Spleen (tissue), 11 donors: ENCODE data around the gene EPN2. TPM values are rescaled to one million over a fixed set of nuclear protein-coding genes. Genes with fewer than 3 reads are reported as not detected.
A peak's percentile ranks its signal among the peaks of the same experiment; 100 is the strongest.

Experiments
- DNase-seq: peaks from one replicate; pipeline ENCODE4 v3.0.0-alpha.2; 2020
- H3K27ac ChIP-seq, 8 donors: fragments of 200-600 bp; sonication (generic) in 7 of 8; 1 replicate in 4 of 8; 2 replicates in 4 of 8; pipeline versions ENCODE4 v1.5.0 to v1.8.0; 2016 to 2021; ENCODE audit warnings: inconsistent platforms in 4 of 8, mild to moderate bottlenecking in 4 of 8, moderate library complexity in 1 of 8
- H3K27me3 ChIP-seq, 7 donors: fragments of 200-600 bp; sonication (generic) in 6 of 7; replicated peaks in 1 of 7; 1 replicate in 4 of 7; 2 replicates in 3 of 7; pipeline versions ENCODE4 v1.5.0 to v1.8.0; 2016 to 2021; ENCODE audit warnings: inconsistent platforms in 3 of 7, mild to moderate bottlenecking in 1 of 7
- H3K36me3 ChIP-seq, 6 donors: fragments of 200-600 bp; sonication (generic) in 5 of 6; 1 replicate in 4 of 6; 2 replicates in 2 of 6; pipeline versions ENCODE4 v1.5.0 to v1.8.0; 2016 to 2021; ENCODE audit warnings: inconsistent platforms in 2 of 6
- H3K4me1 ChIP-seq, 6 donors: fragments of 200-600 bp; sonication (generic) in 5 of 6; 1 replicate in 3 of 6; 2 replicates in 3 of 6; pipeline versions ENCODE4 v1.5.0 to v1.8.0; 2016 to 2021; ENCODE audit warnings: inconsistent platforms in 3 of 6
- H3K4me3 ChIP-seq, 8 donors: fragments of 200-600 bp; sonication (generic) in 7 of 8; 1 replicate in 4 of 8; 2 replicates in 4 of 8; pipeline versions ENCODE4 v1.5.0 to v1.8.0; 2016 to 2021; ENCODE audit warnings: inconsistent platforms in 4 of 8, mild to moderate bottlenecking in 4 of 8, moderate library complexity in 2 of 8
- H3K9me3 ChIP-seq, 8 donors: fragments of 200-600 bp; sonication (generic) in 7 of 8; 1 replicate in 4 of 8; 2 replicates in 4 of 8; pipeline versions ENCODE4 v1.5.0 to v1.8.0; 2016 to 2021; ENCODE audit warnings: inconsistent platforms in 4 of 8
- POLR2A ChIP-seq, 3 donors: fragments of 450-650 bp; IDR thresholded peaks; one replicate each; pipeline ENCODE4 v1.5.1; 2017; ENCODE audit warnings: antibody characterized with exemption in 3 of 3, mild to moderate bottlenecking in 1 of 3
- POLR2AphosphoS5 ChIP-seq, 3 donors: sonication (generic); formaldehyde crosslinking; IDR thresholded peaks; one replicate each; pipeline ENCODE4 v1.5.1; 2017; ENCODE audit warnings: antibody characterized with exemption in 3 of 3
- WGBS, 5 donors: extraction: QIAGEN DNeasy Blood & Tissue Kit in 3 of 5; methylation state at CpG; one replicate each; pipeline versions ENCODE4 v1.1.5 to v1.1.7; 2013 to 2018; 5-methylcytosine and 5-hydroxymethylcytosine counted together
- intact Hi-C: fragments of 100-400 bp; cut with DNase I; formaldehyde crosslinking; loops from one replicate; pipeline ENCODE4 v1.15.0; 2023; ENCODE audit warnings: low total_unique reads
- polyA plus RNA-seq, 3 donors: library from polyadenylated mRNA; stranded (reverse); fragments of 200-250 nt; gene quantifications; one replicate each; pipeline ENCODE4 v1.2.1, GENCODE V29; 2013
- total RNA-seq, 7 donors: library from RNA; depleted of rRNA in 3 of 7; stranded (reverse); fragments of >200 nt in 3 of 7; fragmentation: NEBNext Ultra II Directional in 4 of 7; extraction: Animal tissue kit (Norgen Biotek cat#: 25700) in 4 of 7; gene quantifications; one replicate each; pipeline versions ENCODE4 v1.1.0 to v1.2.1, GENCODE V29; 2016 to 2021
- TF ChIP-seq, protein P1 (sequence below), 11 experiments: fragments of 200-600 bp in 7 of 11; fragments of 450-650 bp in 4 of 11; sonication (generic) in 4 of 11; IDR thresholded peaks in 8 of 11; conservative IDR thresholded peaks in 3 of 11; 1 replicate in 7 of 11; 2 replicates in 4 of 11; pipeline versions ENCODE4 v1.4.0 to v1.8.0; 2016 to 2021; ENCODE audit warnings: antibody characterized with exemption in 11 of 11, inconsistent platforms in 4 of 11, mild to moderate bottlenecking in 1 of 11
- donor health status: healthy with polysubstance abuse.
- donor health status: DM: no; HTN: no; CAD: no; lungs with moderate emphysema.
- donor health status: DM: no; HTN: no; CAD: no.
- donor health status: Bipolar disorder and iron deficiency.
- donor health status: healthy.
- donor health status: DM: no; HTN: no; CAD: no.
- donor health status: DM: yes; HTN: yes; CAD: no.

Gene EPN2
- total and polyA plus RNA-seq, 10 donors = 5.4 to 59.6 (median 31.5) TPM

DNA sequence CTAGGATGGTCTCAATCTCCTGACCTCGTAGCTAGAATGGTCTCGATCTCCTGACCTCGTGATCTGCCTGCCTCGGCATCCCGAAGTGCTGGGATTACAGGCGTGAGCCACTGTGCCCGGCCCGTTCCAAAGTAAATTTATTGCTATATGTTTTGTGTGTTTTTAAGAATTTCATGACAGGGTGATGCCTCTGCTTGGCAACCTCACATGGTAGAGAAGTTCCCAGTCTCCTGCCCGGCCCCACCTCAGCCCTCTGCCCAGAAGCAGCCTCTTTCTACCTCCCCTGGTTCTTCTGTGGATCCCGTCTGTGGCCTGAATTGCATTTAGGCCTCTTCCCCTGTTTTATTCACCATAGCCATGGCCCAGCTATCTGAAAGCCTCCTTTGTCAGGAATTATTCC lies 70.4 kb downstream of the EPN2 start:
- intact Hi-C loops = no loop called here
- H3K4me3 ChIP-seq = no peak overlapping the region
- no peak for TF ChIP-seq POLR2AphosphoS5 (IDR thresholded peaks at IDR 0.05)
- TF ChIP-seq, protein P1, sequence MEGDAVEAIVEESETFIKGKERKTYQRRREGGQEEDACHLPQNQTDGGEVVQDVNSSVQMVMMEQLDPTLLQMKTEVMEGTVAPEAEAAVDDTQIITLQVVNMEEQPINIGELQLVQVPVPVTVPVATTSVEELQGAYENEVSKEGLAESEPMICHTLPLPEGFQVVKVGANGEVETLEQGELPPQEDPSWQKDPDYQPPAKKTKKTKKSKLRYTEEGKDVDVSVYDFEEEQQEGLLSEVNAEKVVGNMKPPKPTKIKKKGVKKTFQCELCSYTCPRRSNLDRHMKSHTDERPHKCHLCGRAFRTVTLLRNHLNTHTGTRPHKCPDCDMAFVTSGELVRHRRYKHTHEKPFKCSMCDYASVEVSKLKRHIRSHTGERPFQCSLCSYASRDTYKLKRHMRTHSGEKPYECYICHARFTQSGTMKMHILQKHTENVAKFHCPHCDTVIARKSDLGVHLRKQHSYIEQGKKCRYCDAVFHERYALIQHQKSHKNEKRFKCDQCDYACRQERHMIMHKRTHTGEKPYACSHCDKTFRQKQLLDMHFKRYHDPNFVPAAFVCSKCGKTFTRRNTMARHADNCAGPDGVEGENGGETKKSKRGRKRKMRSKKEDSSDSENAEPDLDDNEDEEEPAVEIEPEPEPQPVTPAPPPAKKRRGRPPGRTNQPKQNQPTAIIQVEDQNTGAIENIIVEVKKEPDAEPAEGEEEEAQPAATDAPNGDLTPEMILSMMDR (IDR thresholded peaks at IDR 0.05 in 8 of 11, conservative IDR thresholded peaks at IDR 0.05 in 3 of 11) = no peak
- TF ChIP-seq POLR2A (IDR thresholded peaks at IDR 0.05) = no peak
- peak; percentile 51 for DNase-seq
- peaks cover 0 to 36% (median 0%) of the 10 kb centered on the region in 7 donors for H3K27me3 ChIP-seq
- peaks cover 0 to 14% (median 3%) of the 10 kb centered on the region in 6 donors for H3K36me3 ChIP-seq
- 96 to 97% (median 96%) methylated on average over 10 of the region's 10 CpGs for WGBS, 5 donors
- H3K27ac ChIP-seq = peak overlapping the region in 1 of 8 donors; percentile 82
- no peaks in the 10 kb centered on the region for H3K9me3 ChIP-seq
- peaks cover 37 to 88% (median 61%) of the 10 kb centered on the region in 6 donors for H3K4me1 ChIP-seq

DNA sequence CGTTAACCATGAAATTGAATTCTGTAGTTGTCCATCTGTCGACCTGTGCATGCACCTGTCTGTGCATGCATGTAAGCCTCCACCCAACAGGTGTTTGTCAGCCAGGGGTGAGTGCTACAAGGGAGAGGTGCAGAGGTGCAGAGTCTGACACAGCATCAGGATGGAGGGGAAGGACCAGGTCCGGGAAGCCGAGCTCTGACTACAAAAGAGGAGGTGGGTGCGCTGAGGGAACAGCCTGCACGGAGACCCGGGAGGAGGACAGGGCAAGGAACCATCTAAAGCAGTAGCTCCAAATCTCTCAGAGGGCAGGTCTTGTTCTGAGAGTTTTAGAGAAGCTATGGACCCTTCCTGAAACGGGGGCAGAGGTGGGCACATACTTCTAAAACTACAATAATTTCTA lies 71.2 kb downstream of the EPN2 start:
- peaks cover 28 to 84% (median 57%) of the 10 kb centered on the region in 6 donors for H3K4me1 ChIP-seq
- no peaks in the 10 kb centered on the region for H3K9me3 ChIP-seq
- H3K4me3 ChIP-seq = no peak overlapping the region
- intact Hi-C loops = no loop called here
- H3K36me3 ChIP-seq = peaks cover 0 to 23% (median 10%) of the 10 kb centered on the region in 6 donors
- DNase-seq = peak; percentile 73
- H3K27ac ChIP-seq = no peak overlapping the region
- H3K27me3 ChIP-seq = peaks cover 0 to 37% (median 0%) of the 10 kb centered on the region in 7 donors
- TF ChIP-seq, protein P1 (IDR thresholded peaks at IDR 0.05 in 8 of 11, conservative IDR thresholded peaks at IDR 0.05 in 3 of 11) = no peak
- no peak for TF ChIP-seq POLR2A (IDR thresholded peaks at IDR 0.05)
- no peak for TF ChIP-seq POLR2AphosphoS5 (IDR thresholded peaks at IDR 0.05)
- 85 to 94% (median 92%) methylated on average over 8 of the region's 8 CpGs for WGBS, 5 donors

DNA sequence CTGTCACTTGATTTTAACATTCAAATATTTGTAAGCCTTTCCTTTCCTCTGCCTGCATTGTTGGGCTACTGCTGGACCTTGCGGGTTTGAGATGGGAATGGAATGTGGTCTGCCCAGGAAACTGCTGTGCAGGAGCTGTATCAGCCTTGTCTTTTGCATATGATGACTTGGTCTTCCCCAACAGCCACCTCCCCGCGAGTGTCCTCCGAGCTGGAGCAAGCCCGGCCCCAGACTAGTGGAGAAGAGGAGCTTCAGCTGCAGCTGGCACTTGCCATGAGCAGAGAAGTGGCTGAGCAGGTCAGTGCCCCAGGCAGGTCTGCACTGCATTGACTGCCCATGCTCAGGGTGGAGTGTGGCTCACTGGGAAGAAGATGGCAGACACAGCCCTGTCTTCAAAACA lies 72.5 kb downstream of the EPN2 start:
- 86 to 98% (median 94%) methylated on average over 3 to 5 of the region's 5 CpGs for WGBS, 5 donors
- Histone ChIP-seq H3K36me3 (peaks cover 0 to 36% (median 11%) of the 10 kb centered on the region in 6 donors), H3K27ac (no peak overlapping the region), H3K4me3 (no peak overlapping the region), H3K9me3 (no peaks in the 10 kb centered on the region), H3K4me1 (peaks cover 18 to 78% (median 49%) of the 10 kb centered on the region in 6 donors), H3K27me3 (peaks cover 0 to 37% (median 0%) of the 10 kb centered on the region in 7 donors)
- TF ChIP-seq POLR2AphosphoS5 (IDR thresholded peaks at IDR 0.05) = no peak
- TF ChIP-seq, protein P1 (IDR thresholded peaks at IDR 0.05 in 8 of 11, conservative IDR thresholded peaks at IDR 0.05 in 3 of 11) = no peak
- TF ChIP-seq POLR2A (IDR thresholded peaks at IDR 0.05) = no peak
- intact Hi-C loops = no loop called here
- DNase-seq = peak; percentile 74

DNA sequence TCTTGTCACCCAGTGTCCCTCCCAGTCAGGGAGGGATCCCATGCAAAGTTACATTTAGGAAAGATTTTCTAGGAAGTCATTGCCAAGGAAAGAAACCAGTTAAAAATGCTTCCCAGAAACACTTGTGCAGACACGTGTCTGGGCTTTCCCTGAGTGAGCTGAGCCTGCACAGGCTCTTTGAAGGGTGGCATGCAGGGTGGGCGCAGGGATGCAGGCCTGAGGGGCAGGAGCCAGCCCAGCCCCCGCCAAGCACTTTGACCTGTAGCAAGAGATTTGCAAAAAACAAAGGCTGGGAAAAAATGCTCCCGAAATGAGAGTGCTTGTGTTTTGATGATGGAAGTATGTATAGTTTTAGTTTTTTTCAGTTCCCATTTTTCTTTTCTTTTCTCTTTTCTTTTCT lies 73.0 kb downstream of the EPN2 start:
- H3K36me3 ChIP-seq = peaks cover 0 to 39% (median 11%) of the 10 kb centered on the region in 6 donors
- TF ChIP-seq POLR2A (IDR thresholded peaks at IDR 0.05) = no peak
- TF ChIP-seq, protein P1 (IDR thresholded peaks at IDR 0.05 in 8 of 11, conservative IDR thresholded peaks at IDR 0.05 in 3 of 11) = no peak
- TF ChIP-seq POLR2AphosphoS5 (IDR thresholded peaks at IDR 0.05) = no peak
- no peak overlapping the region for H3K4me3 ChIP-seq
- H3K4me1 ChIP-seq = peaks cover 14 to 73% (median 45%) of the 10 kb centered on the region in 6 donors
- intact Hi-C loops = no loop called here
- WGBS, 5 donors = 65 to 86% (median 85%) methylated on average over 4 of the region's 4 CpGs
- no peak overlapping the region for H3K27ac ChIP-seq
- H3K9me3 ChIP-seq = no peaks in the 10 kb centered on the region
- DNase-seq = peak; percentile 53
- peaks cover 0 to 37% (median 0%) of the 10 kb centered on the region in 7 donors for H3K27me3 ChIP-seq
